Ovary (tissue), 3 donors: Measurements from ENCODE around the gene ERMP1.

ENCODE experiments used
- CTCF ChIP-seq, 3 donors: fragments of 450-650 bp in 2 of 3; fragments of 200-600 bp in 1 of 3; IDR thresholded peaks; one replicate each; pipeline versions ENCODE4 v1.5.1 to v1.8.0; 2016 to 2022; ENCODE audit warnings: antibody characterized with exemption in 3 of 3, mild to moderate bottlenecking in 1 of 3
- EP300 ChIP-seq: sonication (generic); formaldehyde crosslinking; IDR thresholded peaks from one replicate; pipeline ENCODE4 v1.6.1; 2017; ENCODE audit warnings: antibody characterized with exemption
- POLR2A ChIP-seq: fragments of 450-650 bp; IDR thresholded peaks from one replicate; pipeline ENCODE4 v1.6.1; 2017; ENCODE audit warnings: antibody characterized with exemption, mild to moderate bottlenecking, moderate library complexity
- donor health status: DM: no; HTN: no; CAD: no.

GRCh38 chr9:5787220-5787619 is 45.7 kb downstream of the ERMP1 start:
- no peak for TF ChIP-seq CTCF (IDR thresholded peaks at IDR 0.05)
- no peak for TF ChIP-seq POLR2A
- TF ChIP-seq EP300, result no peak
